NB4 (cell line): Measurements from ENCODE around the gene TRAPPC3L.

Experiments
- POLR2A ChIP-seq: IDR thresholded peaks from 2 replicates; pipeline ENCODE4 v1.6.1; 2011; ENCODE audit warnings: mild to moderate bottlenecking; ENCODE audit not compliant: insufficient read length; ENCODE audit errors: extremely low read depth
- TF ChIP-seq, protein P1 (sequence below): IDR thresholded peaks from one replicate; pipeline ENCODE4 v1.5.1; 2012; ENCODE audit warnings: low read depth, low read length

DNA sequence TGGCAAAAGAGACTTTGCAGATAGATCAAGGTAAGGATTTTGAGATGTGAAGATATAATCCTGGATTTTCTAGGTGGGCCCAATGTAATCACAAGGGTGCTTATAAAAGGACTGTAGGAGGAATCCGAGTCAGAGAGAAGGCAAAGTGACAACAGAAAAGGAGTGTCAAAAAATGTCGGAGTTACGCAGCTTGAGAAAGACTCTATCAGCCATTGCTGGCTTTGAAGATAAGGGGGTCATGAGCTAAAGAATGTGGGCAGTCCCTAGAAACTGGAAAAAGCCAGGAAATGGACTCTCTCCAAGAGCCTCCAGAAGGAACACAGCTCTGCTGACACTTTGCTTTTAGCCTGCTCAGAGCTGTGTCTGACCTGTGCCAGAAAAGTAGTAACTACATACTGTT, 17.1 kb upstream of the TRAPPC3L start:
- TF ChIP-seq, protein P1, sequence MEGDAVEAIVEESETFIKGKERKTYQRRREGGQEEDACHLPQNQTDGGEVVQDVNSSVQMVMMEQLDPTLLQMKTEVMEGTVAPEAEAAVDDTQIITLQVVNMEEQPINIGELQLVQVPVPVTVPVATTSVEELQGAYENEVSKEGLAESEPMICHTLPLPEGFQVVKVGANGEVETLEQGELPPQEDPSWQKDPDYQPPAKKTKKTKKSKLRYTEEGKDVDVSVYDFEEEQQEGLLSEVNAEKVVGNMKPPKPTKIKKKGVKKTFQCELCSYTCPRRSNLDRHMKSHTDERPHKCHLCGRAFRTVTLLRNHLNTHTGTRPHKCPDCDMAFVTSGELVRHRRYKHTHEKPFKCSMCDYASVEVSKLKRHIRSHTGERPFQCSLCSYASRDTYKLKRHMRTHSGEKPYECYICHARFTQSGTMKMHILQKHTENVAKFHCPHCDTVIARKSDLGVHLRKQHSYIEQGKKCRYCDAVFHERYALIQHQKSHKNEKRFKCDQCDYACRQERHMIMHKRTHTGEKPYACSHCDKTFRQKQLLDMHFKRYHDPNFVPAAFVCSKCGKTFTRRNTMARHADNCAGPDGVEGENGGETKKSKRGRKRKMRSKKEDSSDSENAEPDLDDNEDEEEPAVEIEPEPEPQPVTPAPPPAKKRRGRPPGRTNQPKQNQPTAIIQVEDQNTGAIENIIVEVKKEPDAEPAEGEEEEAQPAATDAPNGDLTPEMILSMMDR = no peak
- TF ChIP-seq POLR2A = no peak
